NK-92 (cell line): Measurements from ENCODE around the gene LEMD1.
"Not testable (repeated sequence)": the region's sequence is repeated elsewhere in the genome, so short reads cannot be mapped to it uniquely, and the experiment has no call there.

Experiments
- DNase-seq: peaks from one replicate; lab custom pipeline; 2025; ENCODE audit not compliant: unreplicated experiment; lab: John Stamatoyannopoulos, UW

LEMD1 gene

DNA sequence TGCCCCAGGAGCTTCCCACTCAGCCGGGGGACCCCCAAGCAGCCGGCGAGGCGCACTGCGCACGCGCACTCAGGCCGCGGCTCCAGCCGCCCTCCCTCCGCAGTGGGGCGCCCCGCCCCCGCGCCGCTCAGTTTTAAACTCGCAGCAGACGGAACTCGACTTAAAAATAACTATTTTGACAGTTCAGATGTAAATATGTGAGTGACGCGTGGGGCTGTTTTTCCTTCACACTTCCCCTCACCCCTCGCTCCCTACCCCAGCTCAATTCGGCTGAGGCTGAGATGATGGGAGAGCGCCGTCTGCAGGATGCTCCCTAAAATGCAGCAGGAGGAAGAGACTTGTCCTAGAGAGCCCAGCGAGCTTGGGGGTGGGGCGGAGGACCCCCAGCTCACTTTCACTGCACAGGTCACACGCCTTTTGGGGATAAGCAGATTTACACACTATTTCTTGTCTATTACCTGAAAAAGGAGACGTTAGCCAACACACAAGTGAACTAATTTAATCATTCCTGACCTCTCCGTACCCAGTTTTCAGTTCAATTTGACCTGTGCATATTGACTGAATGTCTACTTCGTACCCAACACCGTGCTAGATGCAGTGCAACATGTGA is 8.9 kb upstream of the LEMD1 start:
- DNase-seq, result no peak

DNA sequence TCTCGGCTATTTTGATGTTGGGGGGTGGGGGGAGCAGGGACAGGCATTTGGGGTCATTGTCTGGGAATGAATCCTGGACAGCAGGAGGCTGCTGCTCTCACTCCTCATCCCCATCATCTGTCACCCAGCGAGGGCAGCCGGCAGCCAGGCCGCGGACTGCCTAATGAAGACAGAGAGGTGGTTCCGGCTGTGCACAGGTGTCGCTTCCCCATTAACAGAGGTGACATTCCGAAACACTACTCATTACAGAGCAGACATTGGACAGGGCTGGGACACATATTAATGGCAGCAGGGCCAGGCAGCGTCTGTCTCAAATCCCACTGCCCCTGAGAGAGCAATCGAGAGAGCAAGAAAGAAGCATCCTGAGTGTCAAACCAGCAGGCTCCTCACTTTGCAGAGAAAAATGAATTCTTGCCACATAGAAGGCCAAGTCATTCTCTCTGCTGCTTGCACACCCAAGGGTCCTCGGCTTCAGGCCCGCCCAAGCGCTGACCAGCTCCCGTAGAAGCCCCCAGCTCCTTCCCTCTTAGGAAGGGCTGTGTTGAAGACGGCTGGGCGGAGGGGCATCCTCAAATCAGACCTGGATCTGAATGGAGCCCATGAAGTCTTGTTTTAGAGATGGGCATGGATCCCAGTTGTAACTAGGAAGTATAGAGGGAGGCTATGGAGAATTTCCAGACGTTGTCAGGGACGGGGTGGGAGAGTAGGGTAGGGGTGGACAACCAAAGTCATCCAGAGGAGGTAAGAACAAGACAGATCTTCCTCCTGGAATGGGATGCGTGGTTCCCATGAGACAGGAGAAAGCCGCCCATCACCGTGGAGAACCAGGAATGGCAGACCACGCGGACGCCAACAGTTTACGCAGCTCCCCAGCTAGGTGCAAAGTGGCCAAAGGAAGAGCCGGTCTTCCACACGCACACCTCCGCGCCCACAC is 8.2 kb upstream of the LEMD1 start:
- DNase-seq, result no peak

DNA sequence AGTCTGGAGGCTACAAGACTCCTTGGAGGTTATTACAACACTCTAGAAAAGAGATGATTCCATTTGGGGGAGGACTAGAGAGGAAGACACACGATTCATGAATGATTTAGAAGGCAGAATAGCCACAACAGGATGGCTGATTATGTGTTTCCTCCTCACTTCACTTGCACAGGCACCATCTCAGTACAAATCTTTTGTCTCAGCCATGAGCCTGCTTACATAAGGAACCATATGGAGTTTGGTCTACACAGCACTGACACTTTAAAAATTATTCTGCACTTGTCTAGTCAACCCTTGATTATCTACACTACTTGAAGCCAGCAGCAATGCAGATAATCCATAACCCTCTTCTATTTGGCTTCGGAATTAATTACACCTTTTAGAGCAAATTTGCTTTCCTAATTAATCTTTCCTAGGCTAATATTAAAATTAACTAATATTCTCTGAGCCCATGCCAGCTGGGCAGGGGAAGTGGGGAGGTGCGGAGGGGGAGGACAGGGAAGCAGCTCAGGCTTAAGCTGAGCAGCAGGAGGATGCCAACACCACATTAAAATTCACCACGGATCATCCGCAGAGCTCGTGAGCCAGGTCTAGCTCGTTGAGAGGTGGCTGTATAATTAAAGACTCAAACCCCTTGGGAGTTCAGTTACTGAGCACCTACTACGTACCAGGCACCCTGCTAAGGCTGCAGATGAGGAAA is 3.2 kb upstream of the LEMD1 start:
- DNase-seq, result no peak

DNA sequence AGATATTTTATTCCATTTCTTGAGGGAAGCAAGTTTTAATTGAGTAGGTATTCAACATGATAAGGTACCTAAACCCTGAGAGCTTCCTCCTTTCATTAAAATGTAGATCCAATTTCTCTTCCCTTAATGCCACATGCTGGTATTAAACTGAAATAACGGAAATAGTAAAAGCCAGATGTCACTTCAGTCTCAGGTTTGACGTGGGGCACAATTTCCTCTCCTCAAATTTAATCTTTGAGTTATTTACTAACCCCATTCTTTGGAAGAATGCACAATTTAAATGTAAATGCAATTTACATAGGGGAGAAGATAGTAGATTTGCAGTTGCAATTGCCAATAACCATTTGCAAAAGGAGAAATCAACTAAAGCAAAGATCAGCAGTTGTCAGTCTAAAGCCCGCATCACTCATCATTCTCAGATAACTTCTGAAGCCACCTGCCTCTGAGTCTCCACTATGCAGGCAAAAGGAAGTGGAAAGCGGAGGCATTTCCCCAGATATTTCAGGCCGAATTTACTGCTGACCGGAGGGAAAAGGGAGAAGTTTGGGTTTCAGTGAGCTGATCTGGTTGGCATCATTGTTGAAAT is 2.1 kb upstream of the LEMD1 start:
- DNase-seq, result no peak

- no peak for DNase-seq
Observed at GRCh38 chr1:205422993-205423642, 1.3 kb upstream of the LEMD1 start.

- no peak for DNase-seq
Observed at GRCh38 chr1:205420938-205421337, 918 bp downstream of the LEMD1 start.

GRCh38 chr1:205417870-205418635 is 3.8 kb downstream of the LEMD1 start:
- no peak for DNase-seq

DNA sequence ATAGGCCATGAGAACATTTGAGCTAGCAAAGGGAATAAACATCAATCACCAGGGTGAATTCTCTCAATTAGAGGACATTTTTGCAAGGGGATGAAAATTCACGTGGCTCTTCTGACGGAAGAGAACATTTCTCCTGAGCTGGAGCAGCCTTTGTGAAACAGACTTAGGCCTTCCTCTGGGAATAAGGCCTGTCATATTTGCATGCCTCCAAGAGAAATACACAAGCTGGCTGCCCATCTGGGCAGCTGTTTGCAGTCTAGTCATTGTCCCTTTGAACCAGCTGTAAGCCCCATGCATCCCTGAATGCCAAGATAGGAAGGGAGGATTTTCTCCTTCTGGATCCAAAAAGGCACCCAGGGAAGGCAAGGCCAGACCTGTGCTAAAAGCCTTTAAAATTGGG is 5.5 kb downstream of the LEMD1 start:
- DNase-seq, result no peak

GRCh38 chr1:205410581-205411298 is 11.1 kb downstream of the LEMD1 start:
- no peak for DNase-seq

DNA sequence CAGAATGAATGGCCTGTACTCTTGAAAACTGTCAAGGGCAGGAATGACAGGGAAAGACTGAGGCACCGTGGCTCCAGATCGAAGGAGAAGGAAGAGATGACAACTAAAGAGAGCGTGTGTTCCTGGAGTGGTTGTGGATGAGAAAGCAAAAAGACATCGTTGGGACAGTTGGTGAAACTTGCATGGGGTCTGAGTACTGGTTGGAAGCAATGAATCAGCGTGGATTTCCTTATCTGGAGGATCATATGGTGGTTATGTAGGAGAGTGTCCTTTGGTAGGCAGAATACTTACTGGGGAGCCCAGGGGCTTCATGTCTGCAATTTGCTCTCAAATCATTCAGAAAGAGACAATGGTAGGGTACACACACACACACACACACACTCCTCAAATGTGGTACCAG is 13.9 kb downstream of the LEMD1 start:
- DNase-seq, result no peak

DNA sequence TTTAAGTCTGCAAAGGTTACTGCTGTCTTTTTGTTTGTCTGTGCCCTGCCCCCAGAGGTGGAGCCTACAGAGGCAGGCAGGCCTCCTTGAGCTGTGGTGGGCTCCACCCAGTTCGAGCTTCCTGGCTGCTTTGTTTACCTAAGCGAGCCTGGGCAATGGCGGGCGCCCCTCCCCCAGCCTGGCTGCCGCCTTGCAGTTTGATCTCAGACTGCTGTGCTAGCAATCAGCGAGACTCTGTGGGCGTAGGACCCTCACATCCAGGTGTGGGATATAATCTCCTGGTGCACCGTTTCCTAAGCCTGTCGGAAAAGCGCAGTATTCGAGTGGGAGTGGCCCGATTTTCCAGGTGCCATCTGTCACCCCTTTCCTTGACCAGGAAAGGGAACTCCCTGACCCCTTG is 15.6 kb downstream of the LEMD1 start:
- DNase-seq, result not testable (repeated sequence)

DNA sequence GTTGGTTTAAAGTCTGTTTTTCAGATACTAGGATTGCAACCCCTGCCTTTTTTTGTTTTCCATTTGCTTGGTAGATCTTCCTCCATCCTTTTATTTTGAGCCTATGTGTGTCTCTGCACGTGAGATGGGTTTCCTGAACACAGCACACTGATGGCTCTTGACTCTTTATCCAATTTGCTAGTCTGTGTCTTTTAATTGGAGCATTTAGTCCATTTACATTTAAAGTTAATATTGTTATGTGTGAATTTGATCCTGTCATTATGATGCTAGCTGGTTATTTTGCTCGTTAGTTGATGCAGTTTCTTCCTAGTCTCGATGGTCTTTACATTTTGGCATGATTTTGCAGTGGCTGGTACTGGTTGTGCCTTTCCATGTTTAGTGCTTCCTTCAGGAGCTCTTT is 17.4 kb downstream of the LEMD1 start:
- not testable (repeated sequence) for DNase-seq

GRCh38 chr1:205398586-205398985 is 23.3 kb downstream of the LEMD1 start:
- DNase-seq, result no peak

- DNase-seq, result no peak
Observed at GRCh38 chr1:205396967-205397616, 24.8 kb downstream of the LEMD1 start.

DNA sequence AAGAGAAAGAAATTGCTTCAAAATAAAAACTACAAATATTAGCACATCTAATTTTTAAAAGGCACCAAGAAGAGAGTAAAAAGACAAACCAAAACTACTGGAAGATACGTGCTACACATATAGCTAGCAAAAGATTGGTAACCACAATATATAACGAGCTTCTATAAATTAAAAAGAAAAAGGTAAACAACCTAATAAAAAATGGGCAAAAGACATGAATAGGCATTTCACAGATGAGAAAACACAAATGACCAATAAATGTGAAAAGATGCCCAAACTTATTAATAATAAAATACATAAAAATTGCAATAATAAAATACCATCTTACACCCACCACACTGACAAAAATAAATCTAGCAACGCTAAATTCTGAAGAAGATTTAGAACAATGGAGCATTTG is 26.2 kb downstream of the LEMD1 start:
- no peak for DNase-seq

DNA sequence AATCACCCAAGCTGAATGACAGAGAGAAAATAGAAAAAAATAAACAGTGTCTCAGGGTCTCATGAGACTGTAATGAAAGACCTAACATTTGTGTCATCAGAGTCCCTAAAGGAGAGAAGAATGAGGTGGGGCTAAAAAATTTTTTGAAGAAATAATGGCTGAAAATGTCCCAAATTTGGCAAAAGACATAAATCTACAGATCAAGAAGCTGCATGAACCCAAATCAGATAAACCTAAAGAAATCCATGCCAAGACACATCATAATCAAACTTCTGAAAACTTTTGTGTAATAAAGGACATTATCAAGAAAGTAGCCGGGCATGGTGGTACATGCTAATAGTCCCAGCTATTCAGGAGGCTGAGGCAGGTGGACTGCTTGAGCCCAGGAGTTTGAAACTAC is 29.2 kb downstream of the LEMD1 start:
- no peak for DNase-seq

DNA sequence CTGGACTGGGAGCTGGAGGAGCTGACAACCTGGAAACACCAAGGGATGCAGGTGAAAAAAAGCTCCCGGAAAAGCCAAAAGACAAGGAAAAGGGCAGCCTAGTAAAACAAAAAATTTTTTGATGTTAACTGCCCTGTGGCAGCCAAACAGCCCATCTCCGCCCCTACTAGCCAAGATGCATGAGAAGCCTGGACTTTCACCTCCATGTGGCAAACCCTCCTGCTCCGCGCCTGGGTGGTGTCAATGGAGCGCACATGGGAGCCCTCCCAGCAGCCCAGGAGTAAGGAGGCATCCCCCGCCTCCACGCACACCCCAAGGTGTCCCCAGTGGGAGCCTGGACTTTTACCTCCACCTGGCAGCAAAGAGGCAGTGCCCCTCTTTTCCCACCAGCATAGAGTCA is 30.5 kb downstream of the LEMD1 start:
- no peak for DNase-seq

- DNase-seq, result no peak
Observed at GRCh38 chr1:205387845-205388244, 34.0 kb downstream of the LEMD1 start.

DNA sequence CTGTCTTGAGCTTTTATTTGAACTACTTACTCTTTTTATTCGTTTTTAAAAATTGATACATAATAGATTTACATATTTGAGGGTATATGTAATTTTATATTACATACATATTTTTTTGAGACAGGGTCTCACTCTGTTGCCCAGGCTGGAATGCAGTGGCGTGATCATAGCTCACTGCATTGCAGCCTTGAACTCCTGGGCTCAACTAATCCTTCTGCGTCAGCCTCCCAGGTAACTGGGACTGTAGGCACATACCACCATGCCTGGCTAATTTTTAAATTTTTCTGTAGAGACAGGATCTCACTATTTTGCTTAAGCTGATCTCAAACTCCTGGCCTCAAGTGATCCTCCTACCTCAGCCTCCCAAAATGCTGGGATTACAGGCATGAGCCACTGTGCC is 38.9 kb downstream of the LEMD1 start:
- not testable (repeated sequence) for DNase-seq
